CD14-positive monocyte (primary cell): ENCODE measurements around the gene DENND1A. TPM values are rescaled to one million over a fixed set of nuclear protein-coding genes. Genes with fewer than 3 reads are reported as not detected.
A peak's percentile ranks its signal among the peaks of the same experiment; 100 is the strongest.

Experiments used
- DNase-seq, 3 donors: peaks; one replicate each; pipeline ENCODE4 v3.0.0-alpha.2; 2011 to 2022
- H2AFZ ChIP-seq: 2 replicates; pipeline ENCODE4 v1.6.0; 2012; ENCODE audit warnings: mild to moderate bottlenecking, low read depth, low read length, inconsistent platforms; ENCODE audit not compliant: insufficient read depth, poor library complexity, severe bottlenecking
- H3K27ac ChIP-seq, 2 donors: 1 replicate in 1 of 2; 2 replicates in 1 of 2; pipeline ENCODE4 v1.5.1; 2012 to 2013; ENCODE audit warnings: low read length in 2 of 2, control low read depth in 1 of 2, inconsistent platforms in 1 of 2, low read depth in 1 of 2, mild to moderate bottlenecking in 1 of 2
- H3K27me3 ChIP-seq, 2 donors: one replicate each; pipeline versions ENCODE4 v1.6.0 to v1.6.1; 2011 to 2013; ENCODE audit warnings: low read length in 2 of 2; ENCODE audit not compliant: control insufficient read depth in 2 of 2, insufficient read depth in 2 of 2
- H3K36me3 ChIP-seq, 2 donors: replicated peaks in 1 of 2; 1 replicate in 1 of 2; 2 replicates in 1 of 2; pipeline versions ENCODE4 v1.5.1 to v1.6.1; 2012 to 2013; ENCODE audit warnings: low read length in 2 of 2, control low read depth in 1 of 2, inconsistent platforms in 1 of 2, mild to moderate bottlenecking in 1 of 2; ENCODE audit not compliant: insufficient read depth in 2 of 2, control insufficient read depth in 1 of 2
- H3K4me1 ChIP-seq, 2 donors: 1 replicate in 1 of 2; 2 replicates in 1 of 2; pipeline versions ENCODE4 v1.5.1 to v1.6.1; 2012 to 2013; ENCODE audit warnings: low read length in 2 of 2, control low read depth in 1 of 2, inconsistent platforms in 1 of 2, mild to moderate bottlenecking in 1 of 2, moderate library complexity in 1 of 2; ENCODE audit not compliant: insufficient read depth in 2 of 2, control insufficient read depth in 1 of 2
- H3K4me2 ChIP-seq: replicated peaks from 2 replicates; pipeline ENCODE3; 2012; ENCODE audit warnings: low read length, moderate library complexity, mild to moderate bottlenecking; ENCODE audit not compliant: poor library complexity, severe bottlenecking; ENCODE audit errors: extremely low read depth
- H3K4me3 ChIP-seq, 3 experiments: fragments of 200-600 bp in 1 of 3; sonication (generic) in 1 of 3; replicated peaks in 1 of 3; 1 replicate in 2 of 3; 2 replicates in 1 of 3; pipeline ENCODE4 v1.5.1; 2011 to 2013; ENCODE audit warnings: low read length in 3 of 3, mild to moderate bottlenecking in 3 of 3, control low read depth in 2 of 3, low read depth in 2 of 3, inconsistent platforms in 1 of 3, moderate library complexity in 1 of 3
- H3K79me2 ChIP-seq: 2 replicates; pipeline ENCODE4 v1.6.0; 2012; ENCODE audit warnings: mild to moderate bottlenecking, control low read depth, inconsistent platforms, low read length, moderate library complexity; ENCODE audit not compliant: insufficient read depth
- H3K9ac ChIP-seq: 2 replicates; pipeline ENCODE4 v1.6.0; 2017; ENCODE audit warnings: low read length, mild to moderate bottlenecking; ENCODE audit not compliant: insufficient read depth, poor library complexity, severe bottlenecking
- H3K9me3 ChIP-seq, 2 donors: replicated peaks in 1 of 2; 1 replicate in 1 of 2; 2 replicates in 1 of 2; pipeline versions ENCODE4 v1.5.1 to v1.6.1; 2012 to 2013; ENCODE audit warnings: low read length in 2 of 2, control low read depth in 1 of 2; ENCODE audit not compliant: control insufficient read depth in 1 of 2, insufficient read depth in 1 of 2
- H4K20me1 ChIP-seq: 2 replicates; pipeline ENCODE4 v1.6.0; 2012; ENCODE audit warnings: mild to moderate bottlenecking, low read length, control low read depth, moderate library complexity; ENCODE audit not compliant: insufficient read depth
- H3K27ac Mint-ChIP-seq, 7 donors: one replicate each; pipeline ENCODE4 v1.8.0; 2020; ENCODE audit warnings: mild to moderate bottlenecking in 7 of 7, mixed read lengths in 7 of 7, moderate library complexity in 6 of 7, inconsistent platforms in 2 of 7
- H3K27me3 Mint-ChIP-seq, 3 donors: one replicate each; pipeline ENCODE4 v1.8.0; 2021 to 2022; ENCODE audit warnings: low read depth in 3 of 3, mild to moderate bottlenecking in 3 of 3, mixed read lengths in 3 of 3, moderate library complexity in 3 of 3, inconsistent platforms in 1 of 3
- H3K36me3 Mint-ChIP-seq, 2 donors: one replicate each; pipeline ENCODE4 v1.8.0; 2020; ENCODE audit warnings: mixed read lengths in 2 of 2, inconsistent platforms in 1 of 2, mild to moderate bottlenecking in 1 of 2
- H3K4me1 Mint-ChIP-seq: one replicate; pipeline ENCODE4 v1.8.0; 2020; ENCODE audit warnings: mild to moderate bottlenecking, mixed read lengths
- H3K4me3 Mint-ChIP-seq, 2 donors: one replicate each; pipeline ENCODE4 v1.8.0; 2020; ENCODE audit warnings: mild to moderate bottlenecking in 2 of 2, mixed read lengths in 2 of 2, moderate library complexity in 1 of 2
- H3K9me3 Mint-ChIP-seq, 7 donors: one replicate each; pipeline ENCODE4 v1.8.0; 2020 to 2022; ENCODE audit warnings: mixed read lengths in 7 of 7, mild to moderate bottlenecking in 6 of 7, moderate library complexity in 6 of 7, inconsistent platforms in 2 of 7
- WGBS: methylation state at CpG from one replicate; pipeline ENCODE4 v1.1.5; 2013; ENCODE audit warnings: missing lambda C conversion rate; ENCODE audit not compliant: insufficient coverage; 5-methylcytosine and 5-hydroxymethylcytosine counted together
- intact Hi-C, 2 donors: fragments of 100-400 bp; cut with micrococcal nuclease; formaldehyde crosslinking; loops; one replicate each; pipeline versions ENCODE4 v1.15.0 to v1.15.1; 2023
- polyA plus RNA-seq, 3 donors: library from polyadenylated mRNA; depleted of rRNA in 1 of 3; unstranded in 2 of 3; stranded (reverse) in 1 of 3; fragments of 300-500 nt in 2 of 3; fragments of >200 nt in 1 of 3; fragmentation: Illumina TruSeq in 2 of 3; gene quantifications; 1 replicate in 2 of 3; 2 replicates in 1 of 3; pipeline ENCODE4 v1.2.3, GENCODE V29; 2012 to 2021
- TF ChIP-seq, protein P1 (sequence below): fragments of 200-600 bp; IDR thresholded peaks from one replicate; pipeline ENCODE4 v1.8.0; 2022; ENCODE audit warnings: antibody characterized with exemption, mild to moderate bottlenecking

DENND1A gene
- polyA plus RNA-seq, 3 donors: 24.8 to 73.0 (median 29.4) TPM

DNA sequence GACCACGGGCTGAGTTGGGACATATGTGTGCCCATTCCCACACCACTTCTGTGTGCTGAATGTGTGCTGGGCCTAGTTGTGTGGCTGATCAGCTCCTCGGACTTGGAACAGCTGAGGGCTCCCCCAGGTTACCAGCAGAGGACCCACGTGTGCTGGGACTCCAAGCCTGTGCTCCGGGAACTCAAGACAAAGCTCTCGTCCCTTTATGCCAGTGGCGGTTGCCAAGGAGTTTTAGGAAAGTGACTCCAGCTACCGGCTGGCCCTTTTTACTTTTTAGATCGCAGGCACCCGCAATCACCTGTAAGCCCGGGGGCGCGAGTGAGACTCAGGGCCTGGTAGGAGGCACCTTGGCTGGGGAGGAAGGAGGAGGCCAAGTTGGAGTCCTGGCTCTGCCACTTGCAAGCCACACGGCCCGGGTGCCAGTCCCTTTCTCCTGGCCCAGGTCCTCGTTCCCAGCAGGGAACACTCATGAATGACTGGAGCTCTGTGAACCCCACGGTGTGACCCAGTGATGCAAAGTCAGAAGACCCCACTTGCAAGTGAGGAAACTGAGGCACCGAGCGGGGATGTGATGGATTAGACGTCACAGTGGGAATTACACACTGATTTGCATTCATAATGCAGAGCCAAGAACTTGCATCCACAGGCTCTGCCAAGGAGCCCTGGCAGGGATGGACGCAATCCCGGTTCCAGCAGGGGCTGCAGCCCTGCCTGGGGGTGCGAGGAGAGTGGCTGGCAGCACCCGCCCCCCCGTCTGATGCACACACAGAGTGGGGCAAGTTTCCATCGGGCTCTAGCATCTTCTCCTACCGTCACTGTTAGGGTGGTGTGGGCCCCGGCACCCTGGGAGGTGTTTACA, 547.0 kb downstream of the DENND1A start:
- peaks cover 8% of the 10 kb centered on the region for H3K4me1 Mint-ChIP-seq
- H3K27ac Mint-ChIP-seq: no peak overlapping the region
- H3K9me3 Mint-ChIP-seq: peaks cover 0 to 2% (median 0%) of the 10 kb centered on the region in 7 donors
- no peaks in the 10 kb centered on the region for H3K9me3 ChIP-seq
- H2AFZ ChIP-seq: no peak overlapping the region
- peaks cover 36 to 45% of the 10 kb centered on the region in 2 donors for H3K36me3 ChIP-seq
- no peak overlapping the region for H3K4me2 ChIP-seq
- no peaks in the 10 kb centered on the region for H3K79me2 ChIP-seq
- H4K20me1 ChIP-seq: peaks cover 32% of the 10 kb centered on the region
- peak overlapping the region in 1 of 2 donors; percentile 2 for H3K27ac ChIP-seq
- peaks cover 7% of the 10 kb centered on the region in 2 donors for H3K4me1 ChIP-seq
- intact Hi-C loops: no loop called here
- TF ChIP-seq, protein P1, sequence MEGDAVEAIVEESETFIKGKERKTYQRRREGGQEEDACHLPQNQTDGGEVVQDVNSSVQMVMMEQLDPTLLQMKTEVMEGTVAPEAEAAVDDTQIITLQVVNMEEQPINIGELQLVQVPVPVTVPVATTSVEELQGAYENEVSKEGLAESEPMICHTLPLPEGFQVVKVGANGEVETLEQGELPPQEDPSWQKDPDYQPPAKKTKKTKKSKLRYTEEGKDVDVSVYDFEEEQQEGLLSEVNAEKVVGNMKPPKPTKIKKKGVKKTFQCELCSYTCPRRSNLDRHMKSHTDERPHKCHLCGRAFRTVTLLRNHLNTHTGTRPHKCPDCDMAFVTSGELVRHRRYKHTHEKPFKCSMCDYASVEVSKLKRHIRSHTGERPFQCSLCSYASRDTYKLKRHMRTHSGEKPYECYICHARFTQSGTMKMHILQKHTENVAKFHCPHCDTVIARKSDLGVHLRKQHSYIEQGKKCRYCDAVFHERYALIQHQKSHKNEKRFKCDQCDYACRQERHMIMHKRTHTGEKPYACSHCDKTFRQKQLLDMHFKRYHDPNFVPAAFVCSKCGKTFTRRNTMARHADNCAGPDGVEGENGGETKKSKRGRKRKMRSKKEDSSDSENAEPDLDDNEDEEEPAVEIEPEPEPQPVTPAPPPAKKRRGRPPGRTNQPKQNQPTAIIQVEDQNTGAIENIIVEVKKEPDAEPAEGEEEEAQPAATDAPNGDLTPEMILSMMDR: no peak
- H3K27me3 ChIP-seq: no peaks in the 10 kb centered on the region
- no peak overlapping the region for H3K9ac ChIP-seq
- WGBS: 98% methylated on average over 26 of the region's 27 CpGs
- peaks cover 0 to 4% (median 3%) of the 10 kb centered on the region in 3 donors for H3K27me3 Mint-ChIP-seq
- no peak overlapping the region for H3K4me3 ChIP-seq
- H3K4me3 Mint-ChIP-seq: no peak overlapping the region
- DNase-seq: no peak
- H3K36me3 Mint-ChIP-seq: peaks cover 33 to 58% of the 10 kb centered on the region in 2 donors

DNA sequence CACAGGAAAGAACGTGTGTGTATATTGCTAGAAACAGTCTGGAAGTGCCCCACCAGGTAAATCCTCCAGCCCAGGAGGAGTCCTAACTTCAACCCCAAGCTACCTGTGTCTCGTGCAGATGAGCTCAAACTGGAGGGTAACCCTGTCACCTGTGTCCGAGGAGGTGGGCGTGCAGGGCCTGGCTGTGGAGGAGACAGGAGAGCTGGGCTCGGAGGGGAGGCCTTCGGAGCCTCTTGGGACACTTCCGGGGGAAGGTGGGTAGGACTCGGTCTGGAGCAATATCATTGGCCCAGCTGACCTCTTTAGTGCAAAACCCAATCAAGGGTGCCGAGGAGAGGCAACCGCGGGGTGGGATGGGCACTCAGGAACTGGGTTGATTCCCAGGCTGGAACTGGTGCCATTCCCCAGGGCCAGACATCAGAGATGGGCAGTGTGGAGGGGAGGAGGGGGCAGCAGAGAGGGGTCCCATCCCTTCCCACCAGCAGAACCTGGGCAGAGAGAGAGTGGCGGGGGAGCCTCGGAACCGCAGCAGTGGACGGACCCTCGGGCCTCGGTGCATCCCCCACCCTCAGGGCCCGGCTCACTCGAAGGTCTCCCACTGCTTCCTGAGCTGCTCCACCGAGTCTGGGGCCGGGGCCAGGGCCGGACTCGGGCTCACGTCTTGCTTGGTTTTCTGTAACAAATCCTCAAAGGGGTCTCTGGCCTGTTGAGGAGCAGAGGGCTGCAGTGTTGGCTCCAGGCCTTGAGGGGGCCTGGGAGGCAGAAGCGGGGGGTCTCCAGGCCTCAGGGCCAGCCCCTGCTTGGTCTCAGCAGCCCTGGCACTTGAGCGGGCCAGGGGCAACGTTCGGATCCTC, 548.8 kb downstream of the DENND1A start:
- no peaks in the 10 kb centered on the region for H3K9me3 Mint-ChIP-seq
- no peaks in the 10 kb centered on the region for H3K9me3 ChIP-seq

More for the DNA sequence above, 548.8 kb downstream of the DENND1A start:
- Histone ChIP-seq H3K4me2 (no peak overlapping the region), H4K20me1 (peaks cover 32% of the 10 kb centered on the region), H3K4me3 (no peak overlapping the region), H3K36me3 (peaks cover 36 to 45% of the 10 kb centered on the region in 2 donors), H3K79me2 (no peaks in the 10 kb centered on the region), H3K9ac (no peak overlapping the region), H3K27ac (no peak overlapping the region), H3K27me3 (peaks cover 0 to 2% of the 10 kb centered on the region in 2 donors), H3K4me1 (peaks cover 0 to 3% of the 10 kb centered on the region in 2 donors), H2AFZ (no peak overlapping the region)
- TF ChIP-seq, protein P1: no peak
- WGBS: 95% methylated on average over 26 of the region's 28 CpGs
- intact Hi-C loops: no loop called here
- no peak for DNase-seq
- Mint-ChIP-seq H3K27me3 (peaks cover 6 to 12% (median 9%) of the 10 kb centered on the region in 3 donors), H3K4me1 (peaks cover 5% of the 10 kb centered on the region), H3K4me3 (no peak overlapping the region), H3K36me3 (peaks cover 33 to 58% of the 10 kb centered on the region in 2 donors), H3K27ac (peak overlapping the region in 1 of 7 donors; percentile 19)
